Muscle of back (tissue), 11 donors: ENCODE data around the gene BTBD16. TPM values are rescaled to one million over a fixed set of nuclear protein-coding genes. Genes with fewer than 3 reads are reported as not detected.

Source experiments
- DNase-seq, 3 donors: peaks; one replicate each; pipeline versions ENCODE4 v3.0.0 to v3.0.0-alpha.2; 2013
- polyA plus RNA-seq, 10 donors: library from polyadenylated mRNA; unstranded; fragments of 120-200 nt; gene quantifications; one replicate each; pipeline ENCODE4 v1.2.1, GENCODE V29; 2013; ENCODE audit not compliant: insufficient read length in 10 of 10

Gene BTBD16
- polyA plus RNA-seq, 10 donors, result 0.07 to 0.43 (median 0.31) TPM; not detected in 5

GRCh38 chr10:122246830-122247520 is 24.1 kb upstream of the BTBD16 start:
- no peak for DNase-seq

DNA sequence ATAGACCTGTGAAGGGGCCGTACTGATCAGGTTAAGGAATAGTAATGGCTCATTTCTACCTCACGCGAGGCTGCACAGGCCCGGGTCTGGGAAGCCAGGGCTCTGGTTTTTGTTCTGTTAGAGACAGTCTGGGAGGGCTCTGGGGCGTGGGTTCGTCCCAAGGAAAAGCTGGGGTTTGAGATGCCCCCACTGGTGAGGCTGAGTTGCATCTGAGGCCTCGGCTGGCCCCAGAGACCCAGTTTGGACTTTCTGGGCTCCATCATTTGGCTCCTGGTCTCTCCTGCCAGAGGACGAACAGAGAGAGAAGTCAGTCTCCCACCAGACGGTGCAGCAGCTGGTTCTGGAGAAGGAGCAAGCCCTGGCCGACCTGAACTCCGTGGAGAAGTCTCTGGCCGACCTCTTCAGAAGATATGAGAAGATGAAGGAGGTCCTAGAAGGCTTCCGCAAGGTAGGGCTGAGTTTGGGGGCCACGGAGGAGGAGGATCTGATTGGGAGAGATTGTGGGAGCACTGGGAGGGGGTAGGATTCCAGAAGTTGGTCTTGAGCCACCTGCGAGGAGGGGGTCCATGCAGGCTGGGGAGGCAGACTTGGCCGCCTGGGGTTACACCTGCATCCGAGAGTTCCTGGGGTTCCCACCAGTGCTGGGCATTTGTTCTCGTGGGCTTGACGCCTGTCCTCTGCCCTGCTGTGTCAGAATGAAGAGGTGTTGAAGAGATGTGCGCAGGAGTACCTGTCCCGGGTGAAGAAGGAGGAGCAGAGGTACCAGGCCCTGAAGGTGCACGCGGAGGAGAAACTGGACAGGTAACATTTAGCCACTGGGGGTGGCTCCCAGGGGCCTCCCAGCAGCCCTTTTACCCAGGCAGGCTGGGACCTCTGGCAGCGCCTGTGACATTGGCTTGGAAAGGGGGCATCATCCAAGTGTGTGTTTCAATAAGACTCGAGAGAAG is 22.5 kb upstream of the BTBD16 start:
- DNase-seq, result no peak

GRCh38 chr10:122249303-122249850 is 21.7 kb upstream of the BTBD16 start:
- no peak for DNase-seq

DNA sequence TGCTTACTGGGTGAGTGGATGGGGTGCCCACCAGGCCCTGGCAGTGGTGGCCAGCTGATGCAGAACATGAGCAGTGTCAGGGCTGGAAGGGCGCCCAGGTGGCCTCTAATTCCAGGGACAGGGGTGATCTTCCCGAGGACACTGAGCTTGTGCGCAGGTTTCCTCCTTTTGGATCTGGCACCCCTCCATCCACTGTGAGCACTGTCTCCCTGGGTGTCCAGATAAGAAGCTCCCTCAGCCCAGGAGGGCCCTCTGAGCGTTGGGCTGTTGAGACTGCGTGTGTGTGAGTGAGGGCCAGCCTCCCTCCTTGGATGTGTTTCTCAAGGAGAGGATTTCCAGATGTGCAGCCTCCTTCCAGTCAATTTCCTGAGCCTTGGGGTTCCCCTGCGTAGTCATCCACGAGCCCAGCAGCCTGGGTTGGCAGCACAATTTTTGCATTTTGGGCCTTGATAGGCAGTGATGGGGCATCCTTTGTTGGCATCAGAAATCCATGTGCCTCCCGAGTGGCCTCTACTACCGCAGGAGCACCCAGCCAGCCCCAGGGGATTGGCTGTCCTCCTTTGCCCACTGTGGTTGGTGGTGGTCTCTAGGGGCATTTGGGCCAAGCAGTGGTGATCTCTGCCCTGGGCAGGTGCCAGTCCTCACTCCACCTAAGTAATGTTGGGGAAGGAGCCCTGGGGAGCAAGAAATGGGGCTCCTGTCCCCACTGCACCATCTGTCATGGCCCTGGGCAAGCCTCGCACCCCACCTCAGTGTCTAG is 20.9 kb upstream of the BTBD16 start:
- peak in 1 of 3 donors; percentile 60 for DNase-seq

- DNase-seq, result no peak
Measured at GRCh38 chr10:122251459-122252255, 19.4 kb upstream of the BTBD16 start.

- DNase-seq, result no peak
Measured at GRCh38 chr10:122252805-122253204, 18.3 kb upstream of the BTBD16 start.

DNA sequence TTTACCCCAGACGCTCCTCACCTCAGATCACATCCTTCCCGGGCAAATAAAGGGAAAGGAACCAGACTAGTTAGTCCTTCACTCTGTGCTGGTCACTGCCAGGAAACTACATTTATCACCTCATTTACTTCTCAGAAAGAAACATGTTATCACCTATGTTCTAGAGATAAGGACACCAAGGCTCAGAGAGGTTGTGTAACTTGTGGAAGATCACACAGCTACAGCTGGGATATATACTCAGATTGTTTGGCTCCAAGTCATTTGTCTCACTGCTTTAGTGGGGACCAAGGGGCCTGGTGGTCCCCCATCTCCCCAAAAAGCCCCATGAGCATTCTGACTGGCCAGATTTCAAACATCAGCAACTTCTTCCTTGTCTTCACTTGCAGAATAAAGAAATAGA is 17.5 kb upstream of the BTBD16 start:
- DNase-seq, result no peak

DNA sequence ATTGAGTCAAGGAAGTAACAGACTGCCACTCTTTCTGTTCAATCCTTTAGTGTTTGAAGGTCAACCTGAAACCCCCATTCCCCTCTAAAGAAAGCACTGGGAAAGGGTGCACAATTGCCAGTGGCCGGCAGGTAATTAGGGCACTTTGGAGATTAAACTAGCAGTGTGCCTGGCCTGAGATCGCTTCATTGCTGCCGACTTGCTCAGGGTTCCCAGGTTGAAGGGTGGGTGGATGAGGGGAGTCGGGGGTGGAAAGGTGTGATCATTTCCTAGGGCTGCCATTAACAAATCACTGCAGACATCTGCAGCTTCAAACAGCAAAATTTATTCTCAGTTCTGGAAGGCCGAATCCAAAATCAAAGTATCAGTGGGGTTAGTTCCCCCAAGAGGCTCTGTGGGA is 16.3 kb upstream of the BTBD16 start:
- no peak for DNase-seq

- DNase-seq, result no peak
Measured at GRCh38 chr10:122255509-122256301, 15.4 kb upstream of the BTBD16 start.

DNA sequence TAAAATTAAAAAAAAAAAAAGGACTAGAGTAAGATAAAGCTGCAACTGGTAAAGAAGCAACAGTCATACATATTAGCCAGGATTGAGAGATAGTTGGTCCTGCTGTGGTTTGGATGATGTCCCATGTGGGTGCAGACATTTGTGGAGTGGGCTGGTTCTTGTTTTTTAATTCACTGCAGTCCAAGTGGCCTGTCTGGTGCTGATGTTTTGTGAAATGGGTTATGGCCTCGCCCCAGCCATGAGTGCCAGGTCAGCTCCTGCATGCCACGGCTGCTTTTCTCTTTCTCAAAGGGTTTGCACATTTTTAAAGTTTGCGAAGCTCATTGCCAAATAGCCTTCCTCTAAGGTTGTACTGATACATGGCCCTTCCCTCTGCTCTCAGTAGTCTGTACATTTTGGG is 14.1 kb upstream of the BTBD16 start:
- no peak for DNase-seq

GRCh38 chr10:122258136-122259074 is 12.7 kb upstream of the BTBD16 start:
- peak in 1 of 3 donors; percentile 42 for DNase-seq

DNA sequence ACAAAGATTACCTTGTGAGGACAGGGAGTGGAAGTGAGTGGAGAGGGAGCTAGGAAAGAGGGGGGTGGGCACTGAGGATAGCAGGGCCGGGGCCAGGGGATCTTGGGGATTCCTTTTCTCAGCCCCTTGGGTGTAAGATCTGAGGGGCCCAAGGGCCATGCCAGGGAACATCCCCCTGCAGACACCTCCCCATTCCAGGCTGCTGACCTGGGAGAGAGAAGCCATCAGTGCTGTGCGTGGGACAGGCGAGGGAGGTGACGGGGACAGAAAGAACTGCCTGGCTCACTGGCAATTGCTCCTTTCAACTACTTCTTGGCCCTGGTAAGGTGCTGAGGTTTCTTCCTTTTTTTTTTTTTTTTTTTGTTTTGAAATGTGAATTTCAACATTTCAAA is 12.0 kb upstream of the BTBD16 start:
- no peak for DNase-seq

- no peak for DNase-seq
Measured at GRCh38 chr10:122261584-122261983, 9.5 kb upstream of the BTBD16 start.

DNA sequence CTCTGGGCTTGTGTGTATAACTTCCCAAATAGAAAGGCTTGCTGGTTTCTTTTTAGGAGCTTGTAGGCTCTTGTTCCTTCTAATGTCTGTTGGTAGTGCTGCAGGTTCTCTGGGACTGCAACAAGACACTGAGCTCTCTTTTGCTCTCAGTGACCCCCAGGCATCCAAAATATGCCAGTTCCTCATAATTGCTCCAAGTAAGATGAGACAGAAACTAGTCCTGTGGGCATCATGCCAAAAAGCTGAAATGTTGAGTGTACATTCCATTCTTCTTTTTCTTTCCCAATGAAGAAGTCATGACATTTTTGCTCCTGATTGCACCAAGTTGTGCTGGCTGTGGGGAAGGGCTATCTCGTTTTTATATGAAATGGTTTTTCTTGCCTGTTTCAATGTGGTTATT is 7.1 kb upstream of the BTBD16 start:
- DNase-seq, result peak in 1 of 3 donors; percentile 85

GRCh38 chr10:122264436-122264835 is 6.7 kb upstream of the BTBD16 start:
- no peak for DNase-seq

- DNase-seq, result no peak
Measured at GRCh38 chr10:122264931-122265330, 6.2 kb upstream of the BTBD16 start.

DNA sequence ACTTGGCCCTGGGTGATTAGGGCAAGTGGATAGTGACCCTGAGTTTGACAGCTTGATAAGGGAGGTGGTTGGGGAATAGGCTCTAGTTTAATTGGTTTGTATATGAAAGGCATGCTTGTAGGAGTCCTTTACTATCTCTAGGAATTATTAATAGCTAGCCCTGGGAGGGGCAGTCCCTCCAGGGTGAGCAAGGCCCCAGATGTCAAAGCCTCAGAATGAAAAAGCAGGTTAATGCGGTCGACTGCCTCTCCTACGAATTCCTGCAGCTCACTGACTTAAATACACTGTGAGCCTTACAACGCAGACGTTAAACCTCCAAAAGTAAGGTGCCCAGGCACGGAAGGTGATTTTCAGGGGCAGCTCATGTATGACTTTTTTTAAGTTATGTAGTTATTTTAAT is 5.2 kb upstream of the BTBD16 start:
- no peak for DNase-seq

DNA sequence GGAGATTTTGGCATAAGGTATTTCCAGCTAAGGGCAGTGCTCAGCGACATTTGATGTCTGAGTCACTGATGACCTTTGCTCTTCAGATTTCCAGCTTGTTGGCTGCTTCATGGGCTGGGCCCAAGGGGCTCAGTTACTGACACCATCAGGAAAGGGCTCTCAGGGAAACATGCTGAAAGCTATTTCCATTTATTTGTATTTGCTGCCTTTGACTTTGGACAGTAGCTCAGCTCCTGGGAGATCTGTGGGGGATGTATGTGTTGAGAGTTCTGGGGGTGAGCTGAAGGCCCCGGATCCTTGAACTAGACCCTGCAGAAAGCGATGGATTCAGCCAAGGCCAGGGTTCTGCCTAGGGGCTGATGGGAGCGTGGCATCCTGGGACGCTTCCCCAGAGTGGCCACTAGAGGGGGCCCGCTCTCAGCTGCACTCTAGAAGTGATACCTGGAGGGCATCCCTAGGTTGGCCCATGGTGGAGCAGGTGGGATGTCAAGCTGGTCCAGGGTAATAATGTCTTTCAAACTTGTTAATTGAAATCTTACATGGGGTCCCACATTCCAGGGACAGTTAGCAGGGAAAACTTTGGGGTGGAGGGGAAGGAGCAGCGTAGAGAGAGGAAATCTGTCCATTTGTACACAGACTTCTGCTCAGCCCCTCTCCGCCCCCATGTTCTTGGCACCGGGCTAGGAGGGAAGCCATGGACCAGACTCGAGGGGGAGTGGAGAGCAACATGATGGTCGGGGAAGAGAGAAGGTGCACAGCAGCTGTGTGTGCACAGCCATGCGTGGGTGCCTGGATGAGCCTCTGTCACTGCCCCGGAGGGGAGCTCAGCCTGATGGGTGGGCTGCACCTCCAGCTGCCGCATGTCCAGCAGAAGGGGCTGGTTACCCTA is 3.0 kb upstream of the BTBD16 start:
- peak in 1 of 3 donors; percentile 55 for DNase-seq
